IPS DF 4.7 (cell line): ENCODE measurements around the gene WDFY4.

Experiments
- DNase-seq: peaks from one replicate; pipeline ENCODE4 v3.0.0-alpha.2; 2013; ENCODE audit warnings: low spot score; ENCODE audit errors: extremely low read depth

WDFY4 gene

GRCh38 chr10:48740015-48740707 is 55.5 kb downstream of the WDFY4 start:
- DNase-seq, result no peak

- DNase-seq, result no peak
Observed at GRCh38 chr10:48740988-48741387, 56.3 kb downstream of the WDFY4 start.

- no peak for DNase-seq
Observed at GRCh38 chr10:48742891-48743860, 58.5 kb downstream of the WDFY4 start.

GRCh38 chr10:48744587-48744986 is 59.9 kb downstream of the WDFY4 start:
- DNase-seq, result no peak

GRCh38 chr10:48745662-48746245 is 61.1 kb downstream of the WDFY4 start:
- DNase-seq, result no peak

- DNase-seq, result no peak
Observed at GRCh38 chr10:48748573-48748972, 63.9 kb downstream of the WDFY4 start.

- no peak for DNase-seq
Observed at GRCh38 chr10:48749254-48749787, 64.6 kb downstream of the WDFY4 start.

GRCh38 chr10:48750019-48750418 is 65.3 kb downstream of the WDFY4 start:
- DNase-seq, result no peak

- no peak for DNase-seq
Observed at GRCh38 chr10:48750991-48751390, 66.3 kb downstream of the WDFY4 start.

GRCh38 chr10:48751730-48752129 is 67.1 kb downstream of the WDFY4 start:
- no peak for DNase-seq

GRCh38 chr10:48758411-48758810 is 73.7 kb downstream of the WDFY4 start:
- no peak for DNase-seq

GRCh38 chr10:48759113-48759901 is 74.6 kb downstream of the WDFY4 start:
- no peak for DNase-seq

- no peak for DNase-seq
Observed at GRCh38 chr10:48760983-48761382, 76.3 kb downstream of the WDFY4 start.

- no peak for DNase-seq
Observed at GRCh38 chr10:48762064-48763042, 77.7 kb downstream of the WDFY4 start.

GRCh38 chr10:48763403-48763965 is 78.8 kb downstream of the WDFY4 start:
- DNase-seq, result no peak

- DNase-seq, result no peak
Observed at GRCh38 chr10:48764486-48764885, 79.8 kb downstream of the WDFY4 start.

- no peak for DNase-seq
Observed at GRCh38 chr10:48765039-48765438, 80.4 kb downstream of the WDFY4 start.

GRCh38 chr10:48765527-48765926 is 80.9 kb downstream of the WDFY4 start:
- no peak for DNase-seq

- DNase-seq, result no peak
Observed at GRCh38 chr10:48767373-48768143, 82.9 kb downstream of the WDFY4 start.
